Neutrophil (primary cell): Measurements from ENCODE around the gene RABGAP1.

Experiments used
- H3K27ac ChIP-seq: fragments of 200-600 bp; sonication (generic); 2 replicates; pipeline ENCODE4 v1.5.1; 2016; ENCODE audit warnings: mild to moderate bottlenecking, moderate library complexity
- H3K27me3 ChIP-seq: fragments of 200-600 bp; sonication (generic); 2 replicates; pipeline ENCODE4 v1.6.0; 2016; ENCODE audit warnings: mild to moderate bottlenecking
- H3K36me3 ChIP-seq: fragments of 200-600 bp; sonication (generic); 2 replicates; pipeline ENCODE4 v1.5.1; 2017
- H3K4me1 ChIP-seq, 2 experiments: fragments of 200-600 bp in 1 of 2; sonication (generic) in 1 of 2; 1 replicate in 1 of 2; 2 replicates in 1 of 2; pipeline versions ENCODE4 v1.5.1 to v1.6.1; 2013 to 2016; ENCODE audit warnings: low read depth in 1 of 2, low read length in 1 of 2, mild to moderate bottlenecking in 1 of 2, moderate library complexity in 1 of 2; ENCODE audit not compliant: control insufficient read depth in 1 of 2, insufficient read depth in 1 of 2
- H3K4me3 ChIP-seq, 2 experiments: fragments of 200-600 bp in 1 of 2; sonication (generic) in 1 of 2; 1 replicate in 1 of 2; 2 replicates in 1 of 2; pipeline ENCODE4 v1.5.1; 2013 to 2016; ENCODE audit warnings: low read depth in 1 of 2, low read length in 1 of 2, mild to moderate bottlenecking in 1 of 2, moderate library complexity in 1 of 2
- H3K9me3 ChIP-seq: fragments of 200-600 bp; sonication (generic); 2 replicates; pipeline ENCODE4 v1.5.1; 2016
- CTCF ChIP-seq: fragments of 200-600 bp; sonication (generic); IDR thresholded peaks from 2 replicates; pipeline ENCODE4 v1.5.1; 2016; ENCODE audit warnings: antibody characterized with exemption

The RABGAP1 gene

GRCh38 chr9:123097430-123098095 is 156.7 kb downstream of the RABGAP1 start:
- Histone ChIP-seq H3K27me3 (no peaks in the 10 kb centered on the region), H3K4me3 (no peak overlapping the region), H3K9me3 (no peaks in the 10 kb centered on the region), H3K36me3 (peaks cover 72% of the 10 kb centered on the region), H3K27ac (no peak overlapping the region), H3K4me1 (no peaks in the 10 kb centered on the region)
- TF ChIP-seq CTCF: no peak

- H3K36me3 ChIP-seq: peaks cover 72% of the 10 kb centered on the region
Measured at GRCh38 chr9:123098096-123098459, 157.3 kb downstream of the RABGAP1 start.

GRCh38 chr9:123099042-123099441 is 158.2 kb downstream of the RABGAP1 start:
- no peak overlapping the region for H3K27ac ChIP-seq
- H3K36me3 ChIP-seq: peaks cover 76% of the 10 kb centered on the region
- H3K4me3 ChIP-seq: no peak overlapping the region
- H3K4me1 ChIP-seq: no peaks in the 10 kb centered on the region
- no peaks in the 10 kb centered on the region for H3K27me3 ChIP-seq
- no peaks in the 10 kb centered on the region for H3K9me3 ChIP-seq
- TF ChIP-seq CTCF: no peak

More at GRCh38 chr9:123098096-123098459, 157.3 kb downstream of the RABGAP1 start:
- H3K9me3 ChIP-seq: no peaks in the 10 kb centered on the region
- H3K4me1 ChIP-seq: no peaks in the 10 kb centered on the region
- H3K27me3 ChIP-seq: no peaks in the 10 kb centered on the region
- no peak overlapping the region for H3K4me3 ChIP-seq
- no peak for TF ChIP-seq CTCF
- no peak overlapping the region for H3K27ac ChIP-seq

GRCh38 chr9:123099548-123099947 is 158.7 kb downstream of the RABGAP1 start:
- no peaks in the 10 kb centered on the region for H3K4me1 ChIP-seq
- H3K4me3 ChIP-seq: no peak overlapping the region
- H3K27me3 ChIP-seq: no peaks in the 10 kb centered on the region
- H3K27ac ChIP-seq: no peak overlapping the region
- no peaks in the 10 kb centered on the region for H3K9me3 ChIP-seq
- TF ChIP-seq CTCF: no peak
- H3K36me3 ChIP-seq: peaks cover 81% of the 10 kb centered on the region

GRCh38 chr9:123102375-123103113 is 161.7 kb downstream of the RABGAP1 start:
- no peaks in the 10 kb centered on the region for H3K9me3 ChIP-seq
- H3K27ac ChIP-seq: no peak overlapping the region
- H3K4me1 ChIP-seq: no peaks in the 10 kb centered on the region
- no peak for TF ChIP-seq CTCF
- H3K27me3 ChIP-seq: no peaks in the 10 kb centered on the region
- no peak overlapping the region for H3K4me3 ChIP-seq
- H3K36me3 ChIP-seq: peaks cover 75% of the 10 kb centered on the region
